NCI-H187 (cell line): ENCODE measurements around the gene LILRA1.
"Not testable (repeated sequence)": the region's sequence is repeated elsewhere in the genome, so short reads cannot be mapped to it uniquely, and the experiment has no call there.

Experiments
- DNase-seq, 2 experiments: peaks; one replicate each; lab custom pipeline; 2025; lab: John Stamatoyannopoulos, UW

LILRA1 gene

DNA sequence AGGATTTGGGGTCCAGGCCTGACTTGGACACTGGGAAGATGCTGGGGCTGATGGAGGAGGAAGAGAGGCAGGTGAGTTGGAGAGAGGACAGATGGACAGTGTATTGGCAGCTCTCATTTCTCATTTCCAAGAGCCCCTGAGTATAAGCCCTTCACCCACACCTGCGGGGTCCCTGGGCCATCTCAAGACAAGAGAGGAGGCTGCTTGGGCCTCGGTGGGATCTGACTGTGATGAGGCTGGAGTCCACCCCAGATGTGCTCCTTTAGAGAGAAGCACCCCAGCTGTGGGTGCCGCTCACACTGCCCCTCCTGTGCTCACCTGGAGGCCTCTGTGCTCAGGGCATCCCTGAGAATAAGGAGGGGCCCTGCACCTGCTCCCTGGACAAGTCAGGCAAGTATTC lies 16.1 kb upstream of the LILRA1 start:
- DNase-seq: no peak

DNA sequence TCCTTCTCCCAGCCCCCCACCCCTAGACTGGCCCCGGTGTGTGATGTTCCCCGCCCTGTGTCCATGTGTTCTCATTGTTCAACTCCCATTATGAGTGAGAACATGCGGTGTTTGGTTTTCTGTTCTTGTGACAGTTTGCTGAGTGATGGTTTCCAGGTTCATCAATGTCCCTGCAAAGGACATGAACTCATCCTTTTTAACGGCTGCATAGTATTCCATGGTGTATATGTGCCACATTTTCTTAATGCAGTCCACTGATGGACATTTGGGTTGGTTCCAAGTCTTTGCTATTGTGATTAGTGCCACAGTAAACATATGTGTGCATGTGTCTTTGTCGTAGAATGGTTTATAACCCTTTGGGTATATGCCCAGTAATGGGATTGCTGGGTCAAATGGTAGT lies 15.2 kb upstream of the LILRA1 start:
- not testable (repeated sequence) for DNase-seq

- no peak for DNase-seq
Observed at GRCh38 chr19:54586397-54586796, 7.0 kb upstream of the LILRA1 start.

- DNase-seq: no peak
Observed at GRCh38 chr19:54587026-54587425, 6.4 kb upstream of the LILRA1 start.

DNA sequence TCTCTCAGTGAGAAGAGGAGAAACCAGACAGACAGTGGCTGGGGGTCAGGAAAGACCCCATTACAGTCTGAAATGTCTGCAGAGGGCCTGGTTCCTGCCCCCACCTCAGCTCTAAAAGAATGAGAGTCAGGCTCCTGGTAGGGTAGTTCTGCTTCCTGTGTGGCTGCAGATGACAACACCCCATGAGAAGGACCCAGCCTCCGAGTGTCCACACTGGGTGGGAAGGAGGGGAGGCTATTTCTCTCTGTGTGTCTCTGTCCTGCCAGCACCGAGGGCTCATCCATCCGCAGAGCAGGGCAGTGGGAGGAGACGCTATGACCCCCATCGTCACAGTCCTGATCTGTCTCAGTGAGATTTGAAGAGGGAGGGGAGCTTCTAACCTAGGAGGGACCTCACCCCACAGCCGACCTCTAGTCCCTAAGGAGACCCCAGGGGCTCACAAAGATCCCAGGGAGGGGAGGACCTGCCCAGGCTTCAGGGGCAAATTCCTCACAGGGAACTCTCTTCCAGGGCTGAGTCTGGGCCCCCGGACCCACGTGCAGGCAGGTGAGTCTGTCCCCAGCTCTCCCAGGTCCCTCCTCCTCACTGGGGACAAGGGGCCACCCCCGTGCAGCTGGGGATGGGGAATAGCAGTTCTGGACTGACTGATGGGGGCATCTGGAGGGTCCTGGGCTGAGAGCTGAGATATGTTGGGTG lies 647 bp downstream of the LILRA1 start:
- not testable (repeated sequence) for DNase-seq

GRCh38 chr19:54594737-54595136 lies 1.3 kb downstream of the LILRA1 start:
- DNase-seq: no peak

GRCh38 chr19:54595680-54596436 lies 2.4 kb downstream of the LILRA1 start:
- not testable (repeated sequence) for DNase-seq

DNA sequence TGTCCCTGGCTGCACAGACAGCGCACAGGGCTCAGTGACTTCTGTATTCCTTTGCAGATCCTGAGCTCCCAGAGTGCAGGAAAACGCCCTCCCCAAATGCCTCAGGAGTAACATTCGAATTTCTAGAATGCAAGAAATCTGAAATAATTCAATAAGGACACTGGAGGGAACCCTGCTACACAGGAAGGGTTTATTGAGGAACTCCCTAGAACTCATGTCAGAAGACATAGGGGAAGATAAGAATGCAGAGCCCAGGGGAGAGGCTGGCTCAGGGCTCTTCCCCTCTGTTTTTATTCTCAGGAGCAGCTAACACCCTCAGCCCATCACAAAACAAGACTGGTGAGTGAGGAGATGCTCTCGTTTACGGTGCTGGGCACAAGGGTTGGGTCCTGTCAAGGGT lies 6.8 kb downstream of the LILRA1 start:
- no peak for DNase-seq

DNA sequence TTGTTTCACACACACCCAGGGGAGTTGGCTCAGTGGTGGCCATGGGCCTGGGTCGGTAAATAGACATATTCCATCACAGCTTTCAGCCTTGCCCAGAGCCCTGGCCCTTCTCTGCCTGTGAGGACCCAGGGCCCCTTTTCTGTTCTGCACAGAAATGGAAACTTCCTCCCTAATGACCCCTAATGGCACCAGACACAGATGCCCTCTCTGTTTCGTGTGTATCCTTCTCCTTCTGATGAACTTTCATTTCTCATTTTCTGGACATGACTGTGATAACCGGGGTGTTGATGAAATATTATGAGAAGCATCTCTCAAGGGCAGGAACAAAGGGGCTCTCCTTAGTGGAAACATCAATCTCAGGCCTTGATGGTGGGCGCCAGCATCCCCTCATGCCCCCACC lies 12.8 kb downstream of the LILRA1 start:
- no peak for DNase-seq

- no peak for DNase-seq
Observed at GRCh38 chr19:54606891-54607784, 13.7 kb downstream of the LILRA1 start.

GRCh38 chr19:54607785-54608150 lies 14.3 kb downstream of the LILRA1 start:
- DNase-seq: no peak

DNA sequence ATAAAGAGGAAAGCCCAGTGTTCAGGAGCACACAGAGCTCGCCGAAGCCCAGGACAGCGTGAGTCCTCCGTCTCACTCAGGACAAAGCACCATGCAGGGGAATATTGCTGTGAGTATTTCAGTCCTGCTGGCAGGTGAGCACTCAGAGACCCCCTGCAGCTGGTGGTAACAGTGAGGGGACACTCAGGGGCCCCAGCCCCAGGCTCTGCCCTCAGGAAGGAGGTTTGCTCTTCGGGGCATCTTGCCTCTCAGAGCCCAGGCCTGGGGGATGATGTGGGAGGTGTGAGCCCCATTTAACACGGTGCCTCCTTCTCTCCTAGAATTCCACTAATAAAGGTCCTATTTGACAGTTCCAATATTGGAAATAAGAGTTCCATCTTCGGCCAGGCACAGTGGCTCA lies 14.8 kb downstream of the LILRA1 start:
- no peak for DNase-seq

- DNase-seq: no peak
Observed at GRCh38 chr19:54608792-54609191, 15.4 kb downstream of the LILRA1 start.

GRCh38 chr19:54609356-54609791 lies 15.9 kb downstream of the LILRA1 start:
- no peak for DNase-seq

- DNase-seq: no peak
Observed at GRCh38 chr19:54612428-54612827, 19.0 kb downstream of the LILRA1 start.

DNA sequence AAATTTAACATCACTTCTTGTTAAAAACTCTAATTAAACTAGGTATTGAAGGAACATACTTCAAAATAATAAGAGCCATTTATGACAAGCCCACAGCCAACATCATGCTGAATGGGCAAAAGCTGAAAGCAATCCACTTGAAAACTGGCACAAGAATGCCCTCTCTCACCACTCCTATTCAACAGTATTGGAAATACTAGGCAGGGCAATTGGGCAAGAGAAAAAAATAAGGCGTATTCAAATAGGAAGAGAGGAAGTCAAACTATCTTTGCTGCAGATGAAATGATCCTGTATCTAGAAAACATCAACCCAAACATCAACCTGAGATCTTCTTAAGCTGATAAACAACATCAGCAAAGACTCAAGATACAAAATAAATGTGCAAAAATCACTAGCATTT lies 21.3 kb downstream of the LILRA1 start:
- no peak for DNase-seq

DNA sequence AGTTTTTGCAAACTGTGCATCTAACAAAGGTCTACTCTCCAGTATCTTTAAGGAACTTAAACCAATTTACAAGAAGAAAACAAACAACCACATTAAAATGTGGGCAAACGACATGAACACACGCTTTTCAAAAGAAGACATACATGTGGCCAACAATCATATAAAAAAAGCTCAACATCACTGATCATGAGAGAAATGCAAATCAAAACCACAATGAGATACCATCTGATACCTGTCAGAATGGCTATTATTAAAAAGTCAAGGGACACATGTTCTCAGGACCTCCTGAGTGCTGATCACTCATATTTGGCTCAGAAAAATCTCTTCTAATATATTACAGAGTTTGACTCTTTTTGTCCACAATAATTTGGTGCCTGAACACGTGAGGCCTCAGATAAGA lies 22.6 kb downstream of the LILRA1 start:
- DNase-seq: no peak

GRCh38 chr19:54616821-54617560 lies 23.6 kb downstream of the LILRA1 start:
- DNase-seq: no peak

- no peak for DNase-seq
Observed at GRCh38 chr19:54620464-54620863, 27.0 kb downstream of the LILRA1 start.

GRCh38 chr19:54622431-54622830 lies 29.0 kb downstream of the LILRA1 start:
- DNase-seq: no peak

GRCh38 chr19:54624234-54624633 lies 30.8 kb downstream of the LILRA1 start:
- not testable (repeated sequence) for DNase-seq
